Activated T-helper 1 cell treated with Interleukin-2 at 50 U/mL for 16 hours (primary cell): ENCODE measurements around the gene TFF2.

Experiments used
- DNase-seq: peaks from one replicate; pipeline ENCODE4 v3.0.0-alpha.2; 2020; ENCODE audit warnings: low read depth

The TFF2 gene

GRCh38 chr21:42384156-42384945, 33.6 kb upstream of the TFF2 start:
- no peak for DNase-seq

- DNase-seq = no peak
Observed at GRCh38 chr21:42383331-42383730, 32.5 kb upstream of the TFF2 start.

- no peak for DNase-seq
Observed at GRCh38 chr21:42382915-42383314, 32.1 kb upstream of the TFF2 start.

GRCh38 chr21:42381347-42381984, 30.7 kb upstream of the TFF2 start:
- peak; percentile 24 for DNase-seq

- no peak for DNase-seq
Observed at GRCh38 chr21:42379426-42380215, 28.8 kb upstream of the TFF2 start.

- DNase-seq = no peak
Observed at GRCh38 chr21:42378418-42378817, 27.6 kb upstream of the TFF2 start.

- DNase-seq = no peak
Observed at GRCh38 chr21:42377951-42378340, 27.2 kb upstream of the TFF2 start.

- DNase-seq = no peak
Observed at GRCh38 chr21:42377211-42377950, 26.6 kb upstream of the TFF2 start.

GRCh38 chr21:42376338-42376982, 25.7 kb upstream of the TFF2 start:
- DNase-seq = no peak

GRCh38 chr21:42375966-42376337, 25.2 kb upstream of the TFF2 start:
- no peak for DNase-seq

GRCh38 chr21:42375506-42375905, 24.7 kb upstream of the TFF2 start:
- no peak for DNase-seq

GRCh38 chr21:42374864-42375499, 24.2 kb upstream of the TFF2 start:
- DNase-seq = no peak

- no peak for DNase-seq
Observed at GRCh38 chr21:42374457-42374856, 23.7 kb upstream of the TFF2 start.

- no peak for DNase-seq
Observed at GRCh38 chr21:42373908-42374455, 23.2 kb upstream of the TFF2 start.

- no peak for DNase-seq
Observed at GRCh38 chr21:42373196-42373907, 22.6 kb upstream of the TFF2 start.

GRCh38 chr21:42370894-42371654, 20.3 kb upstream of the TFF2 start:
- no peak for DNase-seq

- DNase-seq = no peak
Observed at GRCh38 chr21:42369821-42370220, 19.0 kb upstream of the TFF2 start.

GRCh38 chr21:42367367-42368165, 16.8 kb upstream of the TFF2 start:
- DNase-seq = no peak
